Endometrial microvascular endothelial cells (primary cell): ENCODE data around the gene BORCS5. TPM values are rescaled to one million over a fixed set of nuclear protein-coding genes. Genes with fewer than 3 reads are reported as not detected.
"Not testable (repeated sequence)": the region's sequence is repeated elsewhere in the genome, so short reads cannot be mapped to it uniquely, and the experiment has no call there.

Experiments used
- in situ Hi-C: cut with HindIII; loops from 2 replicates; pipeline ENCODE4 v1.10.0; 2017; ENCODE audit warnings: low sequenced_read_pairs, low pct_unique_long_range_greater_than_20kb; ENCODE audit errors: inconsistent ontology term
- total RNA-seq: library from RNA; depleted of rRNA; stranded (reverse); fragments of >200 nt; gene quantifications from one replicate; pipeline ENCODE4 v1.2.3, GENCODE V29; 2015; ENCODE audit errors: inconsistent ontology term

BORCS5 gene
- total RNA-seq, 1 donor from 2014 or later, result 11.3 TPM

DNA sequence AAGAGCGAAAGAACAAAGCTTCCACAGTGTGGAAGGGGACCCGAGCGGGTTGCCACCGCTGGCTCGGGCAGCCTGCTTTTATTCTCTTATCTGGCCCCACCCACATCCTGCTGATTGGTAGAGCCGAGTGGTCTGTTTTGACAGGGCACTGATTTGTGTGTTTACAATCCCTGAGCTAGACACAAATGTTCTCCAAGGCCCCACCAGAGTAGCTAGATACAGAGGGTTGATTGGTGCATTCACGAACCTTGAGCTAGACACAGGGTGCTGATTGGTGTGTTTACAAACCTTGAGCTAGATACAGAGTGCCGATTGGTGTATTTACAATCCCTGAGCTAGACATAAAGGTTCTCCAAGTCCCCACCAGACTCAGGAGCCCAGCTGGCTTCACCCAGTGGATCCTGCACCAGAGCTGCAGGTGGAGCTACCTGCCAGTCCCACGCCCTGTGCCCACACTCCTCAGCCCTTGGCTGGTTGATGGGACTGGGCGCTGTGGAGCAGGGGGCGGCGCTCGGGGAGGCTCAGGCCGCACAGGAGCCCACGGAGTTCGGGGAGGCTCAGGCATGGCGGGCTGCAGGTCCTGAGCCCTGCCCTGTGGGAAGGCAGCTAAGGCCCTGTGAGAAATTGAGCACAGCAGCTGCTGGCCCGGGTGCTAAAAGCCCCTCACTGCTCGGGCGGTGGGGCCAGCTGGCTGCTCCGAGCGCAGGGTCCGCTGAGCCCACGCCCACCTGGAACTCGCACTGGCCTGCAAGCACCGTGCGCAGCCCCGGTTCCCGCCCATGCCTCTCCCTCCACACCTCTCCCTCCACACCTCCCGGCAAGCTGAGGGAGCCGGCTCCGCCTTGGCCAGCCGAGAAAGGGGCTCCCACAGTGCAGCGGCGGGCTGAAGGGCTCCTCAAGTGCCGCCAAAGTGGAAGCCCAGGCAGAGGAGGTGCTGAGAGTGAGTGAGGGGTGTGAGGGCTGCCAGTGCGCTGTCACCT, 115.4 kb downstream of the BORCS5 start:
- in situ Hi-C loops, result not testable (repeated sequence)

DNA sequence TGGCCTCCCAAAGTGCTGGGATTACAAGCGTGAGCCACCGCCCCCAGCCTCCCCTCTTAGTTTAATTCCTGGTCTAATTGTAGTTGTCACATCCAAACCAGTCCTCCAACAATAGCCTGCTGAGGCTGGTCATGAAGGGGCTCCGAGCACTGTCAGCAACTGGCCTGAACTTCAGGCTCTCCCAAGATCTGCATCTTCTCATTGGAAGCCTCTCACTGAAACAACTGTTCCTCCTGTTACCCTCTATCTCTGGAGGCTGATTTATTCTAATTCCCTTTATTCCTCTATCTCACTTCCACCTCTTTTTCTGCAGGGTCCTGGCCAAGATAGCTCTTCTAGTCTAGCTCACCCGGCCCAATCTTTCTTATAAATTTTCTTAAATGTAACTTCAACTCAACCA, 116.3 kb downstream of the BORCS5 start:
- in situ Hi-C loops, result no loop called here

GRCh38 chr12:12474471-12474928, 117.6 kb downstream of the BORCS5 start:
- in situ Hi-C loops, result no loop called here

DNA sequence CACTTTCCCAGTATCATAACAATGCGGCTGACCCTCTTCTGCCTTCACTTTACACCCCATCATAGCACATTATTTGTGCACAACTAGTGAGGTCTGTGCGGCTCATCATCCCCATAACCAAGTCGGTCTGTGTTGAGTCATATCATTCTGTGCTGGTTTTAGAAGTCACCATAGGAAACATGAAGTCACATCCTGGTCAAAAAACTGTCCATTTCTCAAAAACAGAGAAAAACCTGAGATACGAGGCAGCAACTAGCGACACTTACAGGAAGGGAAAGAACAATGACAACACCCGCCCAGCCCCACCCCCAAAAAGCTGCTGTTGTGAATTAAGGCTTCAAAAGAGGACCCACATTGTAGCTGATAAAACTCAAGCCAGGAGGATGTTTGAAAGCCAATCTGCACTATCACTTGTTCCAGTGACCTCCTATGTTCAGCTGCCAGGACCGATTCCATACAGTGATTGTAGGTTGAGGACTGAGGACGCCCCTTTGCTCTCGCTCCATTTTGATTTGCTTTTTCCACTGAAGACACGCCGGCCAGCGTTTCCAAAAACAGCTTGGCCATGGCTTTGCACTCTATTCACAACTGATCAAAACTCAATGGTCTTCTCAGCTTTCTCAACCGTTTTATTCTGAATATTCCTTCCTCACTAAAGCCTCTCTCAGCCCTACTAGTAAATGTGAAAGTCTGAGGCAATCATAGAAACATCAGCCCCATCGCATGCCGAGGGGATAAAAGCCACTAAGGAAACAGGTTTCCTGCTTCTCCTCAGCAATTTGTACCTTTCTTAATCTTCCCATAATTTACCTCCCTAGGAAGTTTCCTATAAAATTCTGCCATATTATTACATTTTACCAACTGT, 118.3 kb downstream of the BORCS5 start:
- in situ Hi-C loops, result no loop called here

- in situ Hi-C loops, result no loop called here
Observed at GRCh38 chr12:12476857-12477531, 120.1 kb downstream of the BORCS5 start.

- in situ Hi-C loops, result no loop called here
Observed at GRCh38 chr12:12477532-12477890, 120.6 kb downstream of the BORCS5 start.

- in situ Hi-C loops, result no loop called here
Observed at GRCh38 chr12:12480074-12480473, 123.2 kb downstream of the BORCS5 start.

DNA sequence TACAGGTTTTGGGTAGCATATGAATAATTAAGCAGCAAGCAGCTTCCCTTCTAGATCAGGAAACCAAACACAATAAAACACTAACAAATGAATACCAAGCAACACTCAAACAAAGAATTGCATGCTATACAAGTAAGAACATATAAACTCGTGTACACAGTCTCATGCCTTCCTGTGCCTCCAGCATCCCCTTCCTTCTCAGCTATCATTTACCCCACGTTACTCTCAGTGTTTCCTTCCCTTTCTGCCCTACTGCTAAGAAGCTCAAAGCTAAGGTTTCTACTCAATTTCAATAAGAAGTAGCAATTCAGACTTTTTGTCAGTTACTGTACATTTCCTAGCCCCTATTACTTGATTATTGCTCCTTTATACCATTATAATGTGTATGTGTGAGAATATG, 124.8 kb downstream of the BORCS5 start:
- in situ Hi-C loops, result no loop called here

- in situ Hi-C loops, result no loop called here
Observed at GRCh38 chr12:12482150-12482761, 125.4 kb downstream of the BORCS5 start.

GRCh38 chr12:12482959-12483358, 126.1 kb downstream of the BORCS5 start:
- in situ Hi-C loops, result no loop called here

DNA sequence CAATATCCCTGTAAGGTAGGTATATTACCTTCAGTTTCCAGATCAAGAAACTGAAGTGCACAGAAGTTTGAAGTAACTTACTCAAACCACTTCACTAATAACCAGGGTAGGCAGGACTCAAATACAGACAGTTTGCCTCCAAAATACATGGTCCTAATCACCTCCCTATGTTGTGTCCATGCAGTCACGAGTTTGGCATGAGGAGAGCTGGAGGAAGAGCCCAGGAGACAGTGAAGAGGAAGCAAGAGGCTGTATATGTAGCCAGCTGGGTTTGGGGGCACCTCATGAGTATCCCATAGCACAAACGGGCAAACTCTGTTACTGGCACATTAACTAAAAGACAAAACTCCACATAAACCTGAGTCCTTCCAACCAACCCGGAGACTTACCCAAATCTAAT, 126.6 kb downstream of the BORCS5 start:
- in situ Hi-C loops, result no loop called here

DNA sequence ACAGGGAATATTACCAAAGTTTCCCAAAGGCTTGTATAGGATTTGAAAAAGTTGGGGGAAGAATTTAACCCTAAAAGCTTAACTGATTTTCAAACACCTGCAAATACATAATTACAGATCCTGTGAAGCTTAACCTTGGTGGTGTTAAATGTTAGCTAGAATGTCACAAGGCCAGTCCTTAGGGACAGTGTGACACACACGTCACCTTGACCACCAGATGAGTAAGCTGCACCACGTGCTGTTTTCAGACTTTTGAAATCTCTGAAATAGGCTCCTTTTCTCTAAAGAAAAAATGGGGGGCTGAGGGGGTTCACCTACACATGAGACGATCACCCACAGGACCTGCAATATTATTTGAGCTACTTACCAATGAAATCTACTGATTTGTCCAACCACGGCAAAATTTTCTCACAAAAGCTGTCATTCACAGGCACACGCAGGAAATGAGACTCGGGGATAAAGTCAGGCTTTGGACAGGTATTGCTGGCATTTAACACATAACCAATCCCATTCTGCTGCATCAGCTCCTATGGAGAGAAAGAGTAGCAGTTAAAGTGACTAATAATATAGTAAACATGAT, 129.9 kb downstream of the BORCS5 start:
- in situ Hi-C loops, result no loop called here

DNA sequence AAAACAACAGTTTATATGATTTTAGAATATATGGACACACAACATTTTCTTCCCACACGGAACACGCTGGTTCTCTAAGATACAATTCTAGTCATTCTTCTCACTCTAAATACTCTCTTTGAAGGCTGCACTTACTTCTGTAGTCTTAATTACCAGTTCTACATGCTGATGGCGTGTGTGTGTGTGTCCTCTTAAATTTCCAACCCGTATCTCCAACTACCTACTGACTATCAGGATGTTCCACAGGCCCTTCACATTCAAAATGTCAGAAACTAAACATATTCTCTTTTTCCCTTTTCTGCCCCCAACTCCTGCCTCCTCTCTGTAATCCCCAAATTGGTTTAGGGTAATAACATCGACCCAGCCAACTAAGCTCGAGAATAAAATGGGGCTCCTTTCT, 130.6 kb downstream of the BORCS5 start:
- in situ Hi-C loops, result no loop called here

GRCh38 chr12:12488296-12488695, 131.4 kb downstream of the BORCS5 start:
- in situ Hi-C loops, result no loop called here

DNA sequence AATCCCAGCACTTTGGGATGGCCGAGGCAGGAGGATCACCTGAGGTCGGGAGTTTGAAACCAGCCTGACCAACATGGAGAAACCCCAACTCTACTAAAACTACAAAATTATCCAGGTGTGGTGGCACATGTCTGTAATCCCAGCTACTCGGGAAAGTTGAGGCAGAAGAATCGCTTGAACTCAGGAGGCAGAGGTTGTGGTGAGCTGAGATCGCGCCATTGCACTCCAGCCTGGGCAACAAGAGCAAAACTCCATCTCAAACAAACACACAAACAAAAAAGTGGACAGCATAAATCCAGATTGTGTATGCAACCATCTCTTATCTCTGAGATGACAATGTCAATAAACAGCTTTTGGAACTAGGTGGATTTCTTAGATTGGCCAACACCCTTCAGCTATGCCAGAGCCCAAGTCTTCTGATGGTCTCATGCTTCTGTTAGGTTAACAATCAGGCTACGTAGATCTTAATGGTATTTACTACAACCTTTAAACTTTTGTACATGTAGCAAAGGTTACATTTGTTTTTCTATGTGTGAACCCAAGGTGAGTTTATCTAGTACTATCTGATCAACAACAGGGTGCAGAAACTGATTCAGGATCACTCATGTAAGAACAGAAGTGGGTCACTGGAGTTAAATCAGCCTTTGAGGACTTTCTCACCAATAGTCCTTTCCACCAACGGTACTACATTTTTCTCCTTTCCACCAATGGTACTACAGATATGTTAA, 132.1 kb downstream of the BORCS5 start:
- in situ Hi-C loops, result no loop called here

DNA sequence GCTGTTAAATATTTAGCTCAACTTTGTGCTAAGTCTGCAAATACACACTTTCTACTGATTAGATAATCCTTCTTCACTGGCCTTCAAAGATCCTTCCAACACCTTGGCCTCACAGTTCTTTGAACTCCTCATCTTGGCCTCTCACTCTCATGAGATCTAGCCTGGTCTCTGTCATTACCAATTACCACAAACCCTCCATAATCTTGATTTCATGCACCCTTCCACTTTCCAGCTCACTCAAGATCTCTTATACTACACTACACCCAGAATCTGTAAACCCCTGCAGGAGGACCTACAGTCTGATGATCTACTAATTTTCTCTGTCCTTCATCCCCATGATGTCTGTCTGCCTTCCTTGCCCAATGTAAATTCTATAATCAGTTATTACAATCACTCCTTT, 134.7 kb downstream of the BORCS5 start:
- in situ Hi-C loops, result no loop called here

DNA sequence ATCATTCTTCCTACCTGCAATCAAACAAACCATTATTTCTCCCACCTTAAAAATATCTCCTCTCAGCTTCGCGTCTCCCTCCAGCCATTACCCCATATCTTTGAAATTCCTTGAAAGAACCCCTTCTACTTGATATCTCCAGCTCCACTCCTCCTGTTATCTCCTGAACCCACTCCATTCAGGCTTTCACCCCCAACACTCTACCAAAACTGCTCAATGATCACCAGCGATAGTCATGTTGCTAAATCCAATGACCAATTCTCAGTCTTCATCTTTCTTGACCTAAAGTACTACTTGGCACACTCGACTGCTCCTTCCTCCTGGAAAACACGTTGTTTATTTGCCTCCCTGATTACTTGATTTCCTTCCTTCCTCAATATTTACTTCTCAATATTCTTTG, 135.7 kb downstream of the BORCS5 start:
- in situ Hi-C loops, result no loop called here

GRCh38 chr12:12495536-12495935, 138.7 kb downstream of the BORCS5 start:
- in situ Hi-C loops, result no loop called here
